RWPE1 (cell line): ENCODE measurements around the gene BDH2.
A peak's percentile ranks its signal among the peaks of the same experiment; 100 is the strongest.

Experiments used
- CTCF ChIA-PET: fragments of 350-600 bp; sonication (Branson Sonifier 250); formaldehyde crosslinking; extraction: SDS; loops from one replicate; lab custom pipeline; 2021; lab: Yijun Ruan, JAX
- POLR2A ChIA-PET: fragments of 400-600 bp; formaldehyde crosslinking; extraction: SDS; loops from one replicate; lab custom pipeline; 2020; ENCODE audit warnings: antibody characterized with exemption; ENCODE audit not compliant: low non-redundant PET; lab: Yijun Ruan, JAX
- DNase-seq: peaks from one replicate; pipeline ENCODE4 v3.0.0; 2012; ENCODE audit warnings: low spot score
- H3K27ac ChIP-seq: fragments of 450-650 bp; 2 replicates; pipeline ENCODE4 v1.5.1; 2017
- CTCF ChIP-seq: fragments of 450-650 bp; conservative IDR thresholded peaks from 2 replicates; pipeline ENCODE4 v1.5.1; 2017; ENCODE audit warnings: low read depth, mild to moderate bottlenecking

The BDH2 gene

DNA sequence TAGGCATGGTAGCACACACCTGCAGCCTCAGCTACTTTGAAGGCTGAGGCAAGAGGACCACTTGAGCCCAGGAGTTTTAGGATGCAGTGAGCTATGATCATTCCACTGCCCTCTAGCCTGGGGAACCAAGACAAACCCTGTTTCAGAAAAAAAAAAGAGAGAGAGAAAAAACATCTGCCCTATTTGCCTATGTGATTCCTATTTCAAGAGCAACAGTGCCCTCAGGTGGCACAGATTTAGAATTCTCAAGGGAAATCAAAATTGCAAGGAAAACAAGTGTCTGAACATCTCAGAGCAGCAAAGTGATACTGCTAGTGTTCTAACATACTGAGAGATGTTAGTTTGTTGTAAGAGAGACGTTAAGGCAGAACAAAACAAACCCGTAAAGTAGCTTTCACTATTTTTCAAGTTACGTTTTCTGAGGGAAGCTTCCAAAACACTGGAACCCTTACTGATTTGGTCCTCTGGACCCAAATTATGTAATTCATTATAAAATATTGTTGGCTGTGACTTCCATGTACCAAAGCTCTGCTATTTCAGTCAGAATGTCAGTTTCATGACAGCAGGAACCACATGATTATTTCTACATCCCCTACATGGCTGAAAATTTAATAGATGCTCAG lies 7.9 kb downstream of the BDH2 start:
- H3K27ac ChIP-seq = no peak overlapping the region
- CTCF ChIA-PET = interaction anchor here (0.5 to 1.4 kb wide), 11 partner anchors 9 to 1361 kb away, joined by 3 to 6 read pairs (median 4); no protein-coding TSS in a partner anchor
- POLR2A ChIA-PET = no interaction called here
- DNase-seq = no peak
- TF ChIP-seq CTCF = peak; percentile 65

DNA sequence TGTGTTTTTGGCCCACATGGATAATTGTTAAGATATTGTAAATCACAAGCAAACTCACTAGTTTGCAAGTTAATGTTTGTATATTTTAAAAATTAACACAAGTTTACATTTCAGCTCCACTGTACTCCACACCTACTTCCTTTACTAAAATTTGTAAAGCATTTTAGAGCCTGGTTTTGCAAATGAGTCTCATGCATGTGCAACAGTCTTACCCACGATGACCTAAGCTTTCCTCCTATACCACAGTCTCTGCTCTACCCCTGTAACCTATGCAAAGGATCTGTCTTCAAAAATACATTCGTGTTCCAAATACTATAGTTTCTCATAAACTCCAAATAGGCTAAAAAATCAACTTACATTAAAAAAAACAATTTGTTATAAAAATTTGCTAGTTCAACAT lies 10.2 kb downstream of the BDH2 start:
- DNase-seq = no peak
- no peak overlapping the region for H3K27ac ChIP-seq
- ChIA-PET CTCF (interaction anchor here (1.1 kb wide), 1 partner anchor 469 kb away, joined by 4 read pairs; no protein-coding TSS in a partner anchor), POLR2A (no interaction called here)
- TF ChIP-seq CTCF = no peak

- H3K27ac ChIP-seq = no peak overlapping the region
- POLR2A ChIA-PET = no interaction called here
- DNase-seq = no peak
- CTCF ChIA-PET = no interaction called here
- TF ChIP-seq CTCF = no peak
These were observed 13.1 kb downstream of the BDH2 start for GRCh38 chr4:103086551-103086950.

DNA sequence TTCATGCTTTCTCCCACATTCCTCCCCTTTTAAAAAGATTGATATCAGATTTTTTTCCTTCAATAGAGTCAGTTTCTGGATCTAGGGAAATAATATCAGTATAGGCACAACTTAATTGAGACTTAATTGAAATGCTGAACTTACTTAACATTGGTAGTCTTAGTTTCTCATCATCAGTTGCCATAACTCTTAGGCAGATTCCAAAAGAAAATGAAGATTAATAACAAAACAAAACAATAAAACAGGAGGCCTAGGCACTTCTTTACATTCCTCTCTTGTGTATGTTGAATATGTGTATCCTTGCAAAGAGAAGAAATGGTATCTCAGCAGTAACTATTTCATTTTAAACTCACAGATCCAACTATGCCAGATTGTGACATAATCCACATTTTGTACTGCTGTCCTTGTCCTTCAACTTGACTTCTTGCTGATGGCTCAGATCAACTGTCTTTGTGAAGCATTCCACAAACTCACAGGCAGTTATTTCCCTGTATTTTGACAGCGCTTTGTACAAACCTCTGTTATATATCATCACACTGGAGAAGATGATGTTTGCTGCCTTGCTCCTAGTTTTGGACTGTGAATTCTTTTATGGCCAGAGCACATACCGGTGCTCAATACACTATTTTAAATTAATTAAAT lies 14.0 kb downstream of the BDH2 start:
- ChIA-PET POLR2A (no interaction called here), CTCF (no interaction called here)
- no peak for DNase-seq
- TF ChIP-seq CTCF = no peak
- H3K27ac ChIP-seq = no peak overlapping the region

GRCh38 chr4:103079621-103080020 lies 20.0 kb downstream of the BDH2 start:
- no peak for TF ChIP-seq CTCF
- H3K27ac ChIP-seq = no peak overlapping the region
- POLR2A ChIA-PET = no interaction called here
- DNase-seq = no peak
- CTCF ChIA-PET = no interaction called here

- TF ChIP-seq CTCF = no peak
- no peak for DNase-seq
- CTCF ChIA-PET = interaction anchor here (0.6 kb wide), 1 partner anchor 415 kb away, joined by 3 read pairs; no protein-coding TSS in a partner anchor
- POLR2A ChIA-PET = interaction anchor here (0.5 kb wide), 1 partner anchor 57 kb away, joined by 5 read pairs; no protein-coding TSS in a partner anchor
- H3K27ac ChIP-seq = peak within 1 kb of the TSS; percentile 85
These were observed 22.8 kb downstream of the BDH2 start, which contains the start of gene SLC9B2 for GRCh38 chr4:103076747-103077347. SLC9B2 (minus strand) TSS chr4:103076761; CDS start chr4:103067550, 9,211 bp downstream.
